NCI-H510A treated with DMSO at 0.1 percent for 48 hours (cell line): ENCODE results near the gene ZNF254.
"Not testable (repeated sequence)": the region's sequence is repeated elsewhere in the genome, so short reads cannot be mapped to it uniquely, and the experiment has no call there.

Experiments
- DNase-seq: peaks from one replicate; lab custom pipeline; 2025; lab: John Stamatoyannopoulos, UW

The ZNF254 gene

GRCh38 chr19:24086974-24087595 lies at the start of gene ZNF254:
Gene ZNF254, plus strand, starts transcription at chr19:24087187. Its CDS starts 121 bp downstream, at chr19:24087308.
- DNase-seq = peak; percentile 68

GRCh38 chr19:24040621-24041020 lies 46.4 kb upstream of the ZNF254 start:
- DNase-seq = no peak

GRCh38 chr19:24041326-24041725 lies 45.7 kb upstream of the ZNF254 start:
- DNase-seq = not testable (repeated sequence)

GRCh38 chr19:24046550-24046949 lies 40.4 kb upstream of the ZNF254 start:
- DNase-seq = no peak

- no peak for DNase-seq
Measured at GRCh38 chr19:24048261-24048660, 38.7 kb upstream of the ZNF254 start.

GRCh38 chr19:24049537-24049936 lies 37.5 kb upstream of the ZNF254 start:
- no peak for DNase-seq

GRCh38 chr19:24051516-24051915 lies 35.5 kb upstream of the ZNF254 start:
- DNase-seq = no peak

GRCh38 chr19:24052811-24053210 lies 34.2 kb upstream of the ZNF254 start:
- no peak for DNase-seq

- DNase-seq = no peak
Measured at GRCh38 chr19:24053601-24054000, 33.4 kb upstream of the ZNF254 start.

GRCh38 chr19:24054044-24054935 lies 32.7 kb upstream of the ZNF254 start:
- DNase-seq = no peak

- DNase-seq = no peak
Measured at GRCh38 chr19:24055548-24055947, 31.4 kb upstream of the ZNF254 start.

- no peak for DNase-seq
Measured at GRCh38 chr19:24057144-24057543, 29.8 kb upstream of the ZNF254 start.

- no peak for DNase-seq
Measured at GRCh38 chr19:24059563-24060295, 27.3 kb upstream of the ZNF254 start.

GRCh38 chr19:24060687-24061356 lies 26.2 kb upstream of the ZNF254 start:
- DNase-seq = no peak

GRCh38 chr19:24062190-24062589 lies 24.8 kb upstream of the ZNF254 start:
- DNase-seq = no peak

- no peak for DNase-seq
Measured at GRCh38 chr19:24063295-24063694, 23.7 kb upstream of the ZNF254 start.

- DNase-seq = no peak
Measured at GRCh38 chr19:24064175-24064574, 22.8 kb upstream of the ZNF254 start.

- no peak for DNase-seq
Measured at GRCh38 chr19:24065243-24065642, 21.7 kb upstream of the ZNF254 start.

- no peak for DNase-seq
Measured at GRCh38 chr19:24065865-24066604, 21.0 kb upstream of the ZNF254 start.

GRCh38 chr19:24069905-24070657 lies 16.9 kb upstream of the ZNF254 start:
- DNase-seq = no peak

- DNase-seq = no peak
Measured at GRCh38 chr19:24071078-24071477, 15.9 kb upstream of the ZNF254 start.
